ENCODE data around the gene OR5H1. TPM values are rescaled to one million over a fixed set of nuclear protein-coding genes. Genes with fewer than 3 reads are reported as not detected.

OR5H1 gene
- total and polyA plus RNA-seq, 2 of the 4 experiments (the other 2 are of a cell fraction), result not detected

DNA sequence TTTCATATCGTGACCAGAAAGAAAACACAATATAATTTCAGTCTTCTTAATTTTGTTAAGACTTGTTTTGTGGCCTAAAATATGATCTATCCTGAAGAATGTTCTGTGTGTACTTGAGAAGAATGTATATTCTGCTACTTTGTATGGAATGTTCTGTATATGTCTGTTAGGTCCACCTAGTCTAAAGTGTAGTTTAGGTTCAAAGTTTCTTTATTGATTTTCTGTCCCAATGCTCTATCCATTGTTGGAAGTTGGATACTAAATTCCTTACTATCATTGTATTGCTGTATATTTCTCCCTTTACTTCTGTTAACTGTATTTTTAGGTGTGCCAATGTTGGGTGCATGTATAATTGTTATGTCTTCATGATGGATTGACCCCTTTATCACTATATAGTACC is 22.4 kb upstream of the OR5H1 start:
- TF ChIP-seq, protein P1, sequence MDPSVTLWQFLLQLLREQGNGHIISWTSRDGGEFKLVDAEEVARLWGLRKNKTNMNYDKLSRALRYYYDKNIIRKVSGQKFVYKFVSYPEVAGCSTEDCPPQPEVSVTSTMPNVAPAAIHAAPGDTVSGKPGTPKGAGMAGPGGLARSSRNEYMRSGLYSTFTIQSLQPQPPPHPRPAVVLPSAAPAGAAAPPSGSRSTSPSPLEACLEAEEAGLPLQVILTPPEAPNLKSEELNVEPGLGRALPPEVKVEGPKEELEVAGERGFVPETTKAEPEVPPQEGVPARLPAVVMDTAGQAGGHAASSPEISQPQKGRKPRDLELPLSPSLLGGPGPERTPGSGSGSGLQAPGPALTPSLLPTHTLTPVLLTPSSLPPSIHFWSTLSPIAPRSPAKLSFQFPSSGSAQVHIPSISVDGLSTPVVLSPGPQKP (IDR thresholded peaks at IDR 0.05; ENCODE audit: borderline replicate concordance, low read depth, low read length), result no peak
- TF ChIP-seq CEBPB (IDR thresholded peaks at IDR 0.05; ENCODE audit: low read depth, low read length), result no peak
- no peak for TF ChIP-seq MXI1 (IDR thresholded peaks at IDR 0.05; ENCODE audit: borderline replicate concordance, low read depth, low read length)
- TF ChIP-seq CHD1 (IDR thresholded peaks at IDR 0.05; ENCODE audit: low read depth, low read length), result no peak
- TF ChIP-seq, protein P2, sequence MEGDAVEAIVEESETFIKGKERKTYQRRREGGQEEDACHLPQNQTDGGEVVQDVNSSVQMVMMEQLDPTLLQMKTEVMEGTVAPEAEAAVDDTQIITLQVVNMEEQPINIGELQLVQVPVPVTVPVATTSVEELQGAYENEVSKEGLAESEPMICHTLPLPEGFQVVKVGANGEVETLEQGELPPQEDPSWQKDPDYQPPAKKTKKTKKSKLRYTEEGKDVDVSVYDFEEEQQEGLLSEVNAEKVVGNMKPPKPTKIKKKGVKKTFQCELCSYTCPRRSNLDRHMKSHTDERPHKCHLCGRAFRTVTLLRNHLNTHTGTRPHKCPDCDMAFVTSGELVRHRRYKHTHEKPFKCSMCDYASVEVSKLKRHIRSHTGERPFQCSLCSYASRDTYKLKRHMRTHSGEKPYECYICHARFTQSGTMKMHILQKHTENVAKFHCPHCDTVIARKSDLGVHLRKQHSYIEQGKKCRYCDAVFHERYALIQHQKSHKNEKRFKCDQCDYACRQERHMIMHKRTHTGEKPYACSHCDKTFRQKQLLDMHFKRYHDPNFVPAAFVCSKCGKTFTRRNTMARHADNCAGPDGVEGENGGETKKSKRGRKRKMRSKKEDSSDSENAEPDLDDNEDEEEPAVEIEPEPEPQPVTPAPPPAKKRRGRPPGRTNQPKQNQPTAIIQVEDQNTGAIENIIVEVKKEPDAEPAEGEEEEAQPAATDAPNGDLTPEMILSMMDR (conservative IDR thresholded peaks at IDR 0.05; ENCODE audit: low read depth, low read length), result no peak
- TF ChIP-seq POLR2A (IDR thresholded peaks at IDR 0.05; ENCODE audit: low read depth, low read length), result no peak
- TF ChIP-seq RCOR1 (IDR thresholded peaks at IDR 0.05; ENCODE audit: insufficient replicate concordance, low read length), result no peak
- no peak for TF ChIP-seq SMC3 (IDR thresholded peaks at IDR 0.05; ENCODE audit: low read depth, low read length)
- no peak for TF ChIP-seq MAFK (IDR thresholded peaks at IDR 0.05; ENCODE audit: low read depth, low read length)
- TF ChIP-seq MAZ (IDR thresholded peaks at IDR 0.05; ENCODE audit: borderline replicate concordance, low read depth, low read length), result no peak
- TF ChIP-seq BHLHE40 (IDR thresholded peaks at IDR 0.05; ENCODE audit: low read depth, low read length), result no peak
- Histone ChIP-seq H3K9me3 (ENCODE audit: control insufficient read depth, insufficient read depth, low read length) (peaks cover 3% of the 10 kb centered on the region; the same call in 1 of the 2 replicates), H4K91ac (ENCODE audit: insufficient read depth, low read depth, low read length) (no peak overlapping the region), H4K5ac (ENCODE audit: low read depth, low read length) (no peak overlapping the region), H3K9me1 (ENCODE audit: insufficient read depth, low read length) (no peaks in the 10 kb centered on the region), H3K79me1 (ENCODE audit: low read depth in 1 of 2, low read length in 2 of 2) (no peaks in the 10 kb centered on the region), H3K14ac (replicated peaks; ENCODE audit: low read depth, low read length) (no peak overlapping the region), H3K56ac (ENCODE audit: extremely low read depth, insufficient read depth, low read length) (no peak overlapping the region), H2AFZ (replicated peaks; ENCODE audit: low read length, poor library complexity) (no peak overlapping the region), H3K4me1 (ENCODE audit: control insufficient read depth, insufficient read depth, low read length) (no peaks in the 10 kb centered on the region), H2BK15ac (ENCODE audit: low read depth, low read length) (no peak overlapping the region), H3K9ac (ENCODE audit: low read depth, low read length) (no peak overlapping the region), H2AK5ac (ENCODE audit: low read depth, low read length) (no peak overlapping the region), H3K23ac (ENCODE audit: low read depth, low read length) (no peak overlapping the region), H3K36me3 (ENCODE audit: control insufficient read depth, insufficient read depth, low read length) (no peaks in the 10 kb centered on the region), H4K20me1 (ENCODE audit: insufficient read depth, low read length) (no peaks in the 10 kb centered on the region), H4K8ac (ENCODE audit: low read depth in 2 of 2, low read length in 2 of 2) (no peak overlapping the region), H3K18ac (ENCODE audit: low read depth, low read length) (no peak overlapping the region), H3K4me2 (ENCODE audit: low read depth, low read length) (no peak overlapping the region), H2BK20ac (ENCODE audit: low read depth, low read length) (no peak overlapping the region), H3K27me3 (ENCODE audit: control insufficient read depth, insufficient read depth, low read length) (no peaks in the 10 kb centered on the region), H3K4ac (ENCODE audit: low read depth, low read length) (no peak overlapping the region), H3K27ac (ENCODE audit: insufficient read depth, low read length) (no peak overlapping the region), H2BK120ac (ENCODE audit: low read depth, low read length) (no peak overlapping the region), H3K4me3 (ENCODE audit: insufficient read depth, low read depth, low read length) (no peak overlapping the region), H2BK5ac (ENCODE audit: low read depth, low read length, poor library complexity, severe bottlenecking) (no peak overlapping the region), H2AK9ac (replicated peaks; ENCODE audit: low read depth, low read length, poor library complexity) (no peak overlapping the region)
- intact Hi-C loops (cut with micrococcal nuclease) (no loop called here), dilution Hi-C loops (cut with HindIII; ENCODE audit: low sequenced_read_pairs, unreplicated experiment) (no loop called here), in situ Hi-C loops (cut with MboI; ENCODE audit: low sequenced_read_pairs) (no loop called here)
- WGBS, 2 experiments (ENCODE audit: extremely low coverage in 2 of 2, insufficient read length in 1 of 2), result no CpG with 5 or more reads among the region's 1 CpG
- CTCF ChIA-PET, result no interaction called here
- BruUV-seq (replicated peaks), result no TSS peak
- POLR2A ChIA-PET (ENCODE audit: unreplicated experiment), result no interaction called here
- DNase-seq, result no peak
- ATAC-seq (ENCODE audit: low read depth), result no peak
